H9 (cell line): ENCODE results near the gene CHKB. TPM values are rescaled to one million over a fixed set of nuclear protein-coding genes. Genes with fewer than 3 reads are reported as not detected.

Experiments
- DNase-seq: peaks from one replicate; pipeline ENCODE4 v3.0.0-alpha.2; 2017
- H2AFZ ChIP-seq: one replicate; pipeline ENCODE4 v1.6.1; 2013; ENCODE audit warnings: mild to moderate bottlenecking, low read length, control low read depth, moderate library complexity
- H2AK5ac ChIP-seq: 2 replicates; pipeline ENCODE4 v1.6.1; 2013; ENCODE audit warnings: low read length, control low read depth, mixed read lengths; ENCODE audit not compliant: insufficient read length
- H2BK120ac ChIP-seq: one replicate; pipeline ENCODE4 v1.6.1; 2013; ENCODE audit warnings: low read depth, mild to moderate bottlenecking, low read length, control low read depth, inconsistent platforms; ENCODE audit not compliant: poor library complexity, severe bottlenecking
- H2BK12ac ChIP-seq: 2 replicates; pipeline ENCODE4 v1.6.1; 2013; ENCODE audit warnings: low read length, control low read depth, mixed read lengths, low read depth; ENCODE audit not compliant: insufficient read length
- H2BK15ac ChIP-seq: 2 replicates; pipeline ENCODE4 v1.6.1; 2013; ENCODE audit warnings: low read depth, low read length, control low read depth
- H2BK20ac ChIP-seq: one replicate; pipeline ENCODE4 v1.6.1; 2013; ENCODE audit warnings: low read depth, mild to moderate bottlenecking, low read length, control low read depth, inconsistent platforms; ENCODE audit not compliant: poor library complexity, severe bottlenecking
- H2BK5ac ChIP-seq: 2 replicates; pipeline ENCODE4 v1.6.1; 2013; ENCODE audit warnings: low read length, control low read depth, mixed read lengths; ENCODE audit not compliant: insufficient read length
- H3K14ac ChIP-seq: 2 replicates; pipeline ENCODE4 v1.6.1; 2013; ENCODE audit warnings: low read length, control low read depth; ENCODE audit not compliant: insufficient read depth
- H3K18ac ChIP-seq: 2 replicates; pipeline ENCODE4 v1.6.1; 2013; ENCODE audit warnings: low read depth, mild to moderate bottlenecking, mixed read lengths, low read length, control low read depth; ENCODE audit not compliant: insufficient read length
- H3K23ac ChIP-seq: 2 replicates; pipeline ENCODE4 v1.6.1; 2013; ENCODE audit warnings: low read length, control low read depth, mixed read lengths, low read depth; ENCODE audit not compliant: insufficient read length
- H3K23me2 ChIP-seq: 2 replicates; pipeline ENCODE4 v1.6.1; 2013; ENCODE audit warnings: low read depth, mild to moderate bottlenecking, mixed read lengths, low read length, control low read depth; ENCODE audit not compliant: insufficient read length, poor library complexity, severe bottlenecking
- H3K27ac ChIP-seq: 2 replicates; pipeline ENCODE4 v1.5.1; 2013; ENCODE audit warnings: low read length, control low read depth, mixed read lengths, low read depth; ENCODE audit not compliant: insufficient read length
- H3K27me3 ChIP-seq: 2 replicates; pipeline ENCODE4 v1.6.1; 2013; ENCODE audit warnings: low read length, control low read depth, inconsistent platforms; ENCODE audit not compliant: insufficient read depth
- H3K4ac ChIP-seq: 2 replicates; pipeline ENCODE4 v1.6.1; 2013; ENCODE audit warnings: low read depth, mild to moderate bottlenecking, control low read depth, inconsistent platforms, low read length, moderate library complexity
- H3K4me1 ChIP-seq: 2 replicates; pipeline ENCODE4 v1.6.1; 2013; ENCODE audit warnings: low read length, control low read depth, inconsistent platforms; ENCODE audit not compliant: insufficient read depth
- H3K4me2 ChIP-seq: 2 replicates; pipeline ENCODE4 v1.6.1; 2013; ENCODE audit warnings: low read length, control low read depth, mixed read lengths; ENCODE audit not compliant: insufficient read length, insufficient read depth
- H3K56ac ChIP-seq: 2 replicates; pipeline ENCODE4 v1.6.1; 2013; ENCODE audit warnings: low read depth, mild to moderate bottlenecking, mixed read lengths, low read length, control low read depth; ENCODE audit not compliant: insufficient read length
- H3K79me1 ChIP-seq: 2 replicates; pipeline ENCODE4 v1.6.1; 2013; ENCODE audit warnings: low read depth, mild to moderate bottlenecking, moderate library complexity, low read length, control low read depth, inconsistent platforms; ENCODE audit not compliant: insufficient read depth, poor library complexity, severe bottlenecking
- H3K79me2 ChIP-seq: 2 replicates; pipeline ENCODE4 v1.6.1; 2013; ENCODE audit warnings: low read length, control low read depth, inconsistent platforms; ENCODE audit not compliant: insufficient read depth
- H3K9ac ChIP-seq: 2 replicates; pipeline ENCODE4 v1.6.1; 2013; ENCODE audit warnings: low read length, control low read depth, mixed read lengths; ENCODE audit not compliant: insufficient read length; ENCODE audit errors: extremely low read depth
- H3K9me3 ChIP-seq: one replicate; pipeline ENCODE4 v1.6.1; 2013; ENCODE audit warnings: low read depth, low read length, inconsistent platforms; ENCODE audit not compliant: control insufficient read depth
- H3T11ph ChIP-seq: one replicate; pipeline ENCODE4 v1.6.1; 2013; ENCODE audit warnings: mild to moderate bottlenecking, low read length, control low read depth, inconsistent platforms
- H4K20me1 ChIP-seq: one replicate; pipeline ENCODE4 v1.6.1; 2013; ENCODE audit not compliant: control insufficient read depth, insufficient read length, insufficient read depth
- H4K5ac ChIP-seq: 2 replicates; pipeline ENCODE4 v1.6.1; 2013; ENCODE audit warnings: low read depth, mild to moderate bottlenecking, mixed read lengths, low read length, control low read depth; ENCODE audit not compliant: insufficient read length
- H4K8ac ChIP-seq: replicated peaks from 2 replicates; pipeline ENCODE4 v1.6.1; 2013; ENCODE audit warnings: low read length, control low read depth, mixed read lengths, low read depth; ENCODE audit not compliant: insufficient read length
- H4K91ac ChIP-seq: 2 replicates; pipeline ENCODE4 v1.6.1; 2013; ENCODE audit warnings: low read depth, mild to moderate bottlenecking, moderate library complexity, mixed read lengths, low read length, control low read depth; ENCODE audit not compliant: insufficient read length
- H3K27ac Mint-ChIP-seq, 3 experiments: 2 replicates in 2 of 3; 3 replicates in 1 of 3; pipeline ENCODE4 v1.8.0; 2020 to 2021; ENCODE audit warnings: mixed read lengths in 3 of 3, mild to moderate bottlenecking in 1 of 3, moderate library complexity in 1 of 3
- H3K27me3 Mint-ChIP-seq: 2 replicates; pipeline ENCODE4 v1.8.0; 2021; ENCODE audit warnings: low read depth, mild to moderate bottlenecking, moderate library complexity, mixed read lengths
- H3K36me3 Mint-ChIP-seq, 3 experiments: 2 replicates in 2 of 3; 3 replicates in 1 of 3; pipeline ENCODE4 v1.8.0; 2020 to 2021; ENCODE audit warnings: low read depth in 3 of 3, mixed read lengths in 3 of 3; ENCODE audit not compliant: insufficient read depth in 1 of 3
- H3K4me1 Mint-ChIP-seq, 2 experiments: 2 replicates each; pipeline ENCODE4 v1.8.0; 2020; ENCODE audit warnings: mixed read lengths in 2 of 2
- H3K4me3 Mint-ChIP-seq, 2 experiments: 2 replicates in 1 of 2; 3 replicates in 1 of 2; pipeline ENCODE4 v1.8.0; 2020 to 2021; ENCODE audit warnings: mild to moderate bottlenecking in 2 of 2, mixed read lengths in 2 of 2, moderate library complexity in 1 of 2
- H3K9me3 Mint-ChIP-seq, 2 experiments: 2 replicates in 1 of 2; 3 replicates in 1 of 2; pipeline ENCODE4 v1.8.0; 2020; ENCODE audit warnings: mild to moderate bottlenecking in 2 of 2, mixed read lengths in 2 of 2, moderate library complexity in 1 of 2
- CTCF ChIP-seq: fragments of 200-600 bp; sonication (generic); conservative IDR thresholded peaks from 3 replicates; pipeline ENCODE4 v1.8.0; 2021; ENCODE audit warnings: antibody characterized with exemption, mild to moderate bottlenecking
- WGBS: extraction: QIAGEN DNeasy Blood & Tissue Kit; methylation state at CpG from one replicate; pipeline ENCODE4 v1.1.7; 2013; ENCODE audit warnings: missing lambda C conversion rate, low lambda C conversion rate, mixed read lengths; ENCODE audit not compliant: insufficient read length; ENCODE audit errors: extremely low coverage; 5-methylcytosine and 5-hydroxymethylcytosine counted together
- total RNA-seq: library from RNA; stranded (reverse); gene quantifications from 2 replicates; pipeline ENCODE4 v1.2.1, GENCODE V29; 2021

CHKB gene
- total RNA-seq, 1 experiment from 2014 or later: 64.9 TPM

GRCh38 chr22:50586416-50586815, 3.8 kb upstream of the CHKB start:
- no peaks in the 10 kb centered on the region for H3K23me2 ChIP-seq
- H3K23ac ChIP-seq: no peak overlapping the region
- Mint-ChIP-seq H3K36me3 (peaks cover 0 to 1% (median 0%) of the 10 kb centered on the region in 3 experiments; a peak in 1 of 7 replicates), H3K27me3 (peaks cover 20% of the 10 kb centered on the region), H3K4me3 (peak overlapping the region in 1 of 2 experiments; percentile 1; a peak in 1 of 5 replicates), H3K27ac (no peak overlapping the region), H3K9me3 (no peaks in the 10 kb centered on the region), H3K4me1 (peaks cover 14 to 21% of the 10 kb centered on the region in 2 experiments)
- no peak overlapping the region for H2AFZ ChIP-seq
- H3K79me1 ChIP-seq: peaks cover 1% of the 10 kb centered on the region
- no peak overlapping the region for H4K91ac ChIP-seq
- TF ChIP-seq CTCF: no peak
- no peak overlapping the region for H2AK5ac ChIP-seq
- no peak overlapping the region for H2BK15ac ChIP-seq
- no peak overlapping the region for H3K56ac ChIP-seq
- H4K8ac ChIP-seq: no peak overlapping the region
- no peak overlapping the region for H2BK20ac ChIP-seq
- H2BK5ac ChIP-seq: no peak overlapping the region
- no peaks in the 10 kb centered on the region for H3K9me3 ChIP-seq
- H2BK120ac ChIP-seq: no peak overlapping the region
- H3K4me1 ChIP-seq: peaks cover 2% of the 10 kb centered on the region; the same call in 1 of the 2 replicates
- no peak overlapping the region for H2BK12ac ChIP-seq
- no peaks in the 10 kb centered on the region for H4K20me1 ChIP-seq
- H3K9ac ChIP-seq: no peak overlapping the region
- no peaks in the 10 kb centered on the region for H3K79me2 ChIP-seq
- H4K5ac ChIP-seq: no peak overlapping the region
- H3K14ac ChIP-seq: no peak overlapping the region
- no CpG with 5 or more reads among the region's 5 CpGs for WGBS
- DNase-seq: no peak
- H3K4ac ChIP-seq: no peak overlapping the region
- no peak overlapping the region for H3K27ac ChIP-seq
- no peak overlapping the region for H3T11ph ChIP-seq
- no peaks in the 10 kb centered on the region for H3K27me3 ChIP-seq
- H3K18ac ChIP-seq: no peak overlapping the region
- no peak overlapping the region for H3K4me2 ChIP-seq
